NCI-H446 treated with DMSO at 0.1 percent for 48 hours (cell line): ENCODE measurements around the gene REELD1.

ENCODE experiments used
- DNase-seq: peaks from one replicate; lab custom pipeline; 2025; lab: John Stamatoyannopoulos, UW

REELD1 gene

DNA sequence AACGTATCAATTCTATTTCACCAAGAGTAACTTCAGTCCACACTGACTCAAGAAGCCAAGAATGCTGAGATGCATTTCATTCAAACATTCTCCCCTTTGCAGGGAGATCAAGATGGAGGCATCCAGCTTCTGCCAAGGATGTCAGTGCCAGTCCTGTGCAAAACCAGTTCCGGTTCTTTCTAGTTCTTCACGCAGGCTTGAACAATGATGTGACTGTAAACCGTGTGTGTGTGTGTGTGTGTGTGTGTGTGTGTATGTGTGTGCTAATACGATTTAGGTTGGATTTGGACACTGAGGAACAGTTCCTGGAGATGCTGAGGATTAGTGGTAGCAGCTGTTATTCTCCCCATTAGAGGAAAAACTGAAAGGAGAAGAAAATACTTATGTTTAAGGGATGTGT is at the start of gene REELD1:
REELD1 (plus strand) TSS at position 301 of the 400 bp plus-strand sequence. CDS start 2,415 bp downstream, outside the sequence.
- no peak for DNase-seq

DNA sequence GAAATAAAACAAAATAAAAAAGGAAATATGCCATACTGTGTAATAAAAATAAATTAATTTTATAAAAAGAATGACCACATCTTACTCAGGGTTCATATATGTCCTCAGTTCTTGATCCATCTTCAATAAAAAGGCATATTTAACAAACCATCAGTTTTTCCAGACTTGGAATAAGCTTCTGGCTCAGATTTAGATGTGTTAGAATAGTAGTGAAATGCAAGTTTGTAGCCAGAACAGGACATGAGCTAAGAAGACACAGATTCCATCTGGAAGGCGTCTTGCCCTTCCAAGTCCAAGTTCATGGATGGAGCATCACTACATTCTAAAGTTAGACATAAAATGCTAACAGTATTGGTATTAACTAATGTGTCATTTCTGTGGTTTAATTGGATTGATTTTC is 49.1 kb upstream of the REELD1 start:
- no peak for DNase-seq

- DNase-seq = no peak
Measured at GRCh38 chr4:146165840-146166239, 48.5 kb upstream of the REELD1 start.

DNA sequence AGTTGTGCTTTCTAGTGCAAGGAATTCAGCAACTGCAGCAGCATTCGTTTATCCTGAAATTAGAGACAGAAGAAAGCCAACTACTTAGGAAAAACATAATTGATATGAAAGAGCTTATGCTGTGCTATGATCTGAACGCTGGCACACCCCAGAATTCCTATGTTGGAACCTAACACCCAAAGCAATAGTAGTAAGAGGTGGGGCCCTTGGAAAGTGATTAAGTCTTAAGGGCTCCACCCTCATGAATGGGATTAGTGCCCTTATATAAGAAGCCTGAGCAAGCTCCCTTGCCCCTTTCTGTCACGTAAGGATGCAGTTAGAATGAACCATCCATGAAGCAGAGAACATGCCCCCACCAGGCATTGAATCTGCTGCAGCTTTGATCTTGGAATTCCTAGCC is 44.2 kb upstream of the REELD1 start:
- no peak for DNase-seq

DNA sequence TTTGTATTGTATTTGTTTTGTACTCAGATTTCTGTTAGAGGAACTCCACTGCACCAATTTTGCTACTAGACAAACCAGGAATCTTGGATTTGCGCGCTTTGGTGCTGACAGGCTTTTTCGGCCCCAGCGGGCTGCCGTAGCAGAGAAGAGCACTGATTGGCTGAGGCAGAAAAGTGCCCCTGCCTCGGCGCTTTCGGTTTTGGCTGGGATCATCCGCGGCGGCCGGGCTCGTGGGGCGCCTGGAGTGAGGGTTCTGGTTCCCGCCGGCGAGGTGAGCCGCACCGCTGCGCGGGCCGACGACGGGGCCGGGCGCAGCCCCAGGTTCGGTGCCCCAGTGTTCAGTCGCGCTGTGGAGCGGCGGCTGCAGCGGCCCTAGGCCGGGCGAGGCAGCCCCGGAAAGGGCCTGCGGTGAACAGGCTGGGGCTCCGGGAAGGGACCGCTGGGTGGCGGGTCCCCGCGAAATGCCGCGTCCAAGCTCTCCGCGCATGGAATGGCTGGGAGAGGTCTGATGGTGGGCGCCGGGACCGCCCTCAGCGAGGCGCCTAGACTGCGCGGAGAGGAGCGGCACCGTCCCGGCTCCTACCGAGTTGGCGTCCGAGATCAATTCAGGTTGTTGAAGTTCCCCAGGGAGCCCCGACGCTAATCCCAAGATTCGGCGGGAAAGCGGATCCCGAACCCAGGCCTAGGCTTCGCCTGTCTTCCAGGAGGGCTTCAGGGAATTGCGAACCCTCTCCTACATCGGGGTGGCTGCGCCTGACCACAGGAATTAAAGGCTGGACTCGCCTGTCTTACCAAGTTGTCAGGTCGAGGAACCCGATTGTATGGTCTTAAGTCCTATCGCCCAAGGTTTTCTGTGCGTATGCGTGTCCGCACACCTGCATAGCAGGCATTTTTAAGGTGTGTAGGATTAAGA is 38.5 kb upstream of the REELD1 start, which contains the start of gene LSM6:
LSM6 (plus strand) TSS at position 178 of the 913 bp plus-strand sequence. CDS start 7,204 bp downstream, outside the sequence.
- DNase-seq = peak; percentile 73

- DNase-seq = no peak
Measured at GRCh38 chr4:146176891-146177290, 37.4 kb upstream of the REELD1 start.

DNA sequence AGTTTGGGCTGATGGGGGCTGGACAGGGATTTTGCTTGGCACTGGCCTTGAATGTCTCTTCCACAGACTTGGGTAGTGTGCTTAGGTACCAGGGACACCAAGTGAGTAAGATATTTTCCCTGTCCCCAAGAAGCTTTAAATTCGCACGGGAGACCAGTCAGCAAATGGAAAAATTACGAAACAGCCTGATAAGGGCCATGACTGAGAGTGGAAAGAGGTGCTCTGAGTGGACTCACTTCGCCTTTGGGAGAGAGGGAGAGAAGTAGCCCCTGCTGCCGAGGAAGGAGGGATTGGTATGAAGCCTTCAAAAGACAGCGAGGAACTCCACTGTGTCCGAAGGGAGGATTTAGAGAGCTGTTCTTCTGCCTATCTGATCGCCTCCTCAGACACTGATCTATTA is 36.2 kb upstream of the REELD1 start:
- no peak for DNase-seq

- DNase-seq = no peak
Measured at GRCh38 chr4:146179784-146180370, 34.5 kb upstream of the REELD1 start.

DNA sequence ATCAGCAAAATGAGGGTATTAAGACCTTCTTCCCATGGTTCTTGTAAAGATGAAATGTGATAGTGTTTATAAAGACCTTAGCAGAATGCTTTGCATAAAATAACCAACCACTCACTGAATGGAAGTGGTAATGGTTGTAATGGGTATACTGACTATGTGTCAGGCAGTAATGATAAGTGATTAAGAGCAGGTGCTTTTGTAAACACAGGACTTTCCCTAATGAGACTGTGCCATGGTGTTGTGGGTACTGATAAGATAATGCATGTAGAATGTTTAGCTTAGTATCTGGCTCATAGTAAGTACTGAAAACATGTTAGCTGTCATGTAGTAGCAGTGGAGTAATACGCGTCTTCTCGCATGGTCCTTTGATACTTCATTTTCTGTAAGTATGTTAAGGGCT is 31.9 kb upstream of the REELD1 start:
- no peak for DNase-seq

GRCh38 chr4:146183209-146183608 is 31.1 kb upstream of the REELD1 start:
- DNase-seq = no peak

DNA sequence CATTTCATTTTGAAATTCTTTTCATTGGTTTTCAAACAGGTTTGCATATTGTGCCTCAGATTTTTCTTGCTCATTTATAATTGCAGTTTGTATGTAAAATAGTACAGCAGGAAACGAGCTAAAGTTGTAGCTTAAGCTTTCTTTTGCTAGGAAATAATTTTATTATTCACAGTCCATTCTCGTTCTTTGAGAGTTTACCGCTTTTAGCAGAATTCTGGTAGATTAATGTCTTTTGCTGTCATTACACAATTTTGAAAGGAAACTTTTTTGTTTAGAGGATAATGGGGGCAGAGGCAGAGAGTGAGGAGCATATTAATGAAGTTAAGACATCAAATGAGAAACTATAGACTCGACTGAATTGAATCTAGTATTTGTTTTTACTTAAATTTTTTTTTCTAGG is 28.3 kb upstream of the REELD1 start:
- DNase-seq = no peak

DNA sequence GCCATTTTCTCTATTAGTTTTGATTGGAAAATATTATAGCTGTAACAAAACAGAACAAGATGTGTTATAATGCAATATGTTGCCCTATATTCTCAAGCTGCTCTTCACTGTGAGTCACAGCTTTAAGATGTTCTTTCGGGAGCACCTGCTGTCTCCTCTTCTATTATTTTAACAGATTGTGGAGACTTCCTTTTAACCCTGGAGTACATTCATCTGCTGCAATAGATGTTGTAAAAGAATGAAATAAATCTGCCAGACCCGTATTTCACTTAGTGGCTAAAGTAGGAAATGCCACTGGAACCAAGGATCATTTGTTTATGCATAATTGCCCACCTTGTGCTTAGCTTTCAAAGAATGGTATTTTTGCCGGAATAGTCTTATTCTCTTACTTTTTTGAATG is 27.7 kb upstream of the REELD1 start:
- no peak for DNase-seq

- no peak for DNase-seq
Measured at GRCh38 chr4:146190456-146190855, 23.9 kb upstream of the REELD1 start.

DNA sequence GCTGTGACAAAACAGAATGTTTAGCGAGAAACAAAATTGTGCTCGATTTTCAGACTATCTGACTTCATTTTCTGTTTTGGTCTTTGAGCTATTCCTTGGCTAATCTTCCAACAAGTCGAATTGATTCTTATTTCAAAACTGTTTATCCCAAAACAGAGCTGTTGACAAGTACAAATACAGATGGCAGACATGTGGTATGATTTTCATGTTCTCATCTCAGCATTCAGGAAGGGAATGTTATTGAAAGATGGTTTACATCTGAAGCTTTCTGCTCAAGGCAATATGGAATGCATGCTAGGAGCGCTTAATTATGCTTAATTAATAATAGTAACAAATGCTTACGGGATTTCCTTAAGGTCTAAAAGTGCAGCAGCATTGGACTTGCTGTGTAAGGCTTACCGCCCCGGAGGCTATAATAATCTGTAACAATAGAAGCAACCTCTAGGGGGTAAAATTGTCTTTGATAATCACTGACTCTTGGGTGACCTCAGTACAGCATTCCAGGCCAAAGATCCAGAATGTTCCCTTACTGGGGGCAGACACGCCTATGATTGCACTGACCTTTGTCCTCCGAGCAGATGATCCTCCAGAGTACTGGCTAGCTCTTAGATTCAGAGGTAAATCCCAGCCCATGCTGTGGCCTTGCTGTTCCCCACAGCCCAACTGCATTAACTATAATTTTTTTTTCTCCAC is 22.4 kb upstream of the REELD1 start:
- no peak for DNase-seq

- DNase-seq = no peak
Measured at GRCh38 chr4:146193628-146194027, 20.7 kb upstream of the REELD1 start.

DNA sequence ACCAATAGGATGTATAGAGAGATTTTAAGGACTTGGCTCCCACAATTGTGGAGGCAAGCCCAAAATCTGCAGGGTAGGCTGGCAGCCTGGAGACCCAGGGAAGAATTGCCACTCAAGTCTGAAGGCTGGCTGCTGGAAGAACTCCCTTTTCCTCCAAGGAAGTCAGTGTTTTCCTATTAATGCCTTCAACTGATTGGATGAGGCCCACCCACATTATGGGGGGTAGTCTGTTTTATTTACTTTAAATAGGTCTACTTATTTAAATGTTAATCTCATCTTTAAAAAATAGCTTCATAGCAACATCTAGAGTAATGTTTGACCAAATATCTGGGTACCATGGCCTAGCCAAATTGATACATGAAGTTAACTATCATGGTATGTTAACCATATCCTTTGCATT is 20.1 kb upstream of the REELD1 start:
- no peak for DNase-seq

DNA sequence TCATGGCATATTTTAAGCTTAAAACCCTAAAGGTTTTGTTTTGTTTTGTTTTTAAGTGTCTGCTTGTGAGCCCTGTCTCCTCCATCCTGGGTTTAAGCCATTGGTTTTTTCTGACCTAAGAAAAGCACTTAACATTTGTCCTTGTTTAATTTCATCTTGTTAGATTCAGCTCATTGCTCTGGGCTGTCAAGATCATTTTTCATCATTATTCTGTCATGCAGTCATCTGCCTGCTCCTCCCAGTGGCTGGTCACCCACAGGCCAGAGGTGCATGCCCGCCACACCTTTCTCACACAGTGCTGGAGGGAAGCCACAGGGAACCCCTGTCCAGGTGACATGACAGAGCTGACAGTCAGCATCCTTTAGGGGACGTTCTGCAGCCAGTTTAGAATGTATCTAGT is 11.7 kb upstream of the REELD1 start:
- DNase-seq = no peak

DNA sequence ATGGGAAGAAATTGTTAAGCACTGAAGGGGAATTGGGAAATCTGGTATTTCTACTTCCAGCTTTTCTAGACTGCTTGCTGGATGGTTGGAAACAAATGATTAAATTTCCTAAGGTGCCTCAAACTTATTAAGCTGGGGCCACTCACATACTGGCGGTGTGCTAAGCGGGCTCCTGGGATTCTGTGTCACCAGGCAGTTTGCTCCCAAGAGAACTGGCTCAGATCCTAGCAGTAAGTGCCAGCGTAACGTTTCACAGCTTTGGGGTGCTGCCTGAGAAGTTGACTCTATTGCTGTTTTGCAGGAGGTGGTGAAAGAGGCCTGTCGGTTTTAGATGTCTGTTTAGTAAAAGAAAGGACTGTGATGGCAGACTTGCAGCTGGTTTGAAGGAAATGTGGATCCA is 6.9 kb upstream of the REELD1 start:
- DNase-seq = no peak

DNA sequence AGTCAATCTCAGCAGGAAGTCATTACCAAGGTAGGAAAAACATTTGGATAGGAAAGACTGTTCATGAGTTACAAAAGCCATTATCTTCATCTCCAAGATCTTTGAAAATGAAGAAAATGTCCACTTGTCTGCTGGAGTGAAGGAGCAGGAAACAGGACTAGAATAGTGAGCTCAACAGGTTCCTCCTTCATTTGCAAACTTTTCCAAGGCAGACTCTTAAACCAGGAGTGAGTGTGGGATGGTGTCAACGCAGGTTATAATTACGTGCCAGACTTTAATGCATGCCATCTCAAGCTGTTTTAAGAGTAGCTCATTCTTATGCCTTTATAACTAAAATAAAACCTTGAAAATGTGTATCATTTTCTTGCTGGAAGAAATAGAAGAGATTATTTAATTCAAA is 3.4 kb upstream of the REELD1 start:
- DNase-seq = no peak

DNA sequence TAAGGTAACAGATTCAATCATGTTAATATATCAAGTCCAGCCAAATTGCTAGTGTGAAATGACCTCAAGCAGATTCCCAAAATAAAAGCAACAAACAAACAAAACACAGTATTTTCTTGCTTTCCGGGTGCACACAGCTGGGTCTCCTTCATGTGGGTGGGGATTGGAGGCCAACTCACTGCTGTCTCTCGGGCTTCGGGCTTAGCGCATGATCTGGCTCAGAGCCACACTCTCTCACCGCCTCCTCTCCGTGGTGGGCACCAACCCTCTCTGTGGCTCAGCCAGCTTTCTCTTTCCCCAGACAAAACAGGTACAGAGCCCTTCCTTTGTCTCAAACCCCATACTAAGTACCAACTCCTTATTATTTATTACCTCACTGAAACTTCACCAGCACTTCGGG is 2.9 kb upstream of the REELD1 start:
- DNase-seq = no peak

DNA sequence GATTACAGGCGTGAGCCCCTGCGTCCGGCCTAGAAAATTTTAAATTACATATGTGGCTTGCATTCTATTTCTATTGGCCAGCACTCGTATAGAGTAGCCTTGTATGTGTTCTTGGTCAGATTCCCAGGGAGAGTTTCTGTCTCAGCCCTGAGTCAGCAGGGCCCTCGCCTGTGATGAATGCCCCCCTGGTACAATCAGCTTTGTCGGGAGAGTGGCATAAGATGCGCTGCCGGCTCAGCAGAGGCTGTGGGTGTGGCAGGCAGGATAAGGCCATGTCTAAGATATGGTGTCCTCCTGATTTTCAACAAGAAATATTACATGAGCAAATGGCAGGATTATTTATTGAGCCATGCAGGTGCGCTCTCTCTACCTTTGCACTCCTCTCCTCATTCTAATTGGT is 1.6 kb upstream of the REELD1 start:
- no peak for DNase-seq

DNA sequence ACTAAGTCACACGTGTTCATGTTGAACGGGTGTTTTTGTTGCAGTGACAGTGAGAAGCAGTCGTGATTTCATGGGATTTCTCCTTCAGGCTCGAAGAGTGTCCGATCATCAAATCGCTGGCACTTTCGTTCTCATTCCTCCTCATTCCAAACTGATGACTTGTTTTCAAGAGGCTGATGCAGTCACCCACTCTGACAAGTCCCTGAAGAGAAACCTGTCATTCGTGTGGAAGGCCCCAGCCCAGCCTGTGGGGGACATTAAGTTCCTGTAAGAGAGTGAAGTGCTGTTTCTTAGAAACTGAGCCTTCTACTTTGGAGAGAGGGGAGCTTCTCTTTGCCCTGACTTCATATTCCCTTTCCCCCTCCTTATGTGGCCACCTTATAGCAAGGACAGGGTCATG is 8.0 kb downstream of the REELD1 start:
- no peak for DNase-seq
